HG03039 (cell line): ENCODE data around the gene ACKR3.

Experiments
- ATAC-seq: cut with Tn5 transposase; IDR thresholded peaks from one replicate; pipeline ENCODE4 v1.9.1; 2021; ENCODE audit warnings: mild to moderate bottlenecking, moderate library complexity; ENCODE audit not compliant: unreplicated experiment

ACKR3 gene

GRCh38 chr2:236568068-236568921 lies 1.3 kb upstream of the ACKR3 start:
- ATAC-seq = peak; percentile 42

- ATAC-seq = no peak
Measured at GRCh38 chr2:236568922-236569572, 578 bp upstream of the ACKR3 start.

- no peak for ATAC-seq
Measured at GRCh38 chr2:236570081-236570868, 650 bp downstream of the ACKR3 start.

- ATAC-seq = no peak
Measured at GRCh38 chr2:236571145-236571544, 1.5 kb downstream of the ACKR3 start.

DNA sequence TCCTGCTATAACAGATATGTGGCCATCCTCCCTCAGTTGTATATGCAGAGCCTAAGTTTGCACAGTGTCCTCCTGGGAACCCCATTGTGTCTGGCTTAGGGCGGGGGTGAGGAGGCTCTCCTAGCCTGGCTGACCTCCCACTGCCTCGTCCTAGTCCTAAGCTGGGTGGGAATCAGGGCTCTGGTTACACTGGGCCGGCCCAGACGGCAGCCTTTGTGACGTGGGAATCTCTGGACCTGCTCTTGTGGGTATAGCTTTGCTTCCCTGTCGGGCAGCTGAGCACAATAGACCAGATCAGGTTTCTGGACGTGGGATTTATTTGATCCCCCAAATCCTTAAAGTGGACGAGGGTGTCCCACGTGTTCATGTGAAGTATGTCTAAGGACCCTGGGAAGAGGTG lies 2.9 kb downstream of the ACKR3 start:
- no peak for ATAC-seq

GRCh38 chr2:236573066-236573929 lies 3.7 kb downstream of the ACKR3 start:
- ATAC-seq = no peak

- ATAC-seq = no peak
Measured at GRCh38 chr2:236574000-236574399, 4.4 kb downstream of the ACKR3 start.

DNA sequence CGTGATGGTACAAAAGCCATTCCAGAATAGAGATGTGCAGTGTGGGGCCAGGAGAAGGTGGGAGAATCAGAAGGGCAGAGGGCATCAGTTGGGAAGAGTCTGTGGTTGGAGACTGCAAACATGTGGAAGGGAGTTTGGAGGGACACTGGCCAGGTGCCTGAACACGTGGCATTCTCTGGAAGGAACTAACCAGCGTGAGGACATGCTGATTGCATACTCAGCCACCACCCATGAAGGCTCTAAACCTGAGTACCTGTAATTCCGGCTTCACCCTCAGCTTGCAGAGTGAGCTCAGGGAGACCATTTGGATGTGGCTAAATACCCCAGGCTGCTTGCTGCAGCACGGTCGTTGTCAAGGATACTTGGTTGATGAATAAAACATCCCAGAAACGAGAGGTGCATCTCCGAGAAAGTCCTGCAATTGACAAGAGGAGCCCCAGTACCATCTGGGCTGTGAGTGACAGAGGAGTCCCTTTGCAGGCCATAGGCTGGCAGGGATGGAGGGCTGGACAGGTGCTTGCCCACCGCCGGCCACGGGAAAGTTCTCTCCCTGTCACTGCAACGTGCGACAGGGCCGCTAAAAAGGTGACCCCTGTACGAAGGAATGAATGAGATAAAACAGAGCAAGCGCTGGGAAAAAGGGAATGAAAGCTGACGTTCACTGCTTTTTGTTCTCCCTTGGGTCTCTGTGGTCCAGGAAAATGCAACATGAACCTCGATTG lies 5.0 kb downstream of the ACKR3 start:
- no peak for ATAC-seq

- no peak for ATAC-seq
Measured at GRCh38 chr2:236575510-236575909, 5.9 kb downstream of the ACKR3 start.

GRCh38 chr2:236576087-236576486 lies 6.5 kb downstream of the ACKR3 start:
- ATAC-seq = no peak

DNA sequence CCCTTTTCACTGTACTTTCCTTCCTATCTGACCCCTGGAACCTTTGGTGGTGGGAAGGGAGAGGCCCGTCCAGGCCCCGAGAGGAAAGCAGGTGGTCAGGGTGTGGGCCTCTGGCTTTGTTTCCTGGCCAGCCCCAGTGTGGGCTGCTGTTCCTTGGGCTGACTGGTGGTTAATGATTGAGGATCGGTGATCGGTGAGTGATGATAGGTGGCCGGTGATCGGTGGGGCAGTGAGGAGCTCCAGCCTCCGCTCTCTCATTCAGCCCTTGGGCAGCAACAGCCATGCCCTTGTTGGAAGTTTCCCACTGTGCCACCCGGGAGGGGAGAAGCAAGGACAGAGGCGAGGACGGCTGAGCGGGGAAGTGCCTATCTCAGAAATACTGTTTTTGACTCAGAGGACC lies 7.3 kb downstream of the ACKR3 start:
- ATAC-seq = no peak

- ATAC-seq = no peak
Measured at GRCh38 chr2:236577481-236578410, 8.1 kb downstream of the ACKR3 start.

DNA sequence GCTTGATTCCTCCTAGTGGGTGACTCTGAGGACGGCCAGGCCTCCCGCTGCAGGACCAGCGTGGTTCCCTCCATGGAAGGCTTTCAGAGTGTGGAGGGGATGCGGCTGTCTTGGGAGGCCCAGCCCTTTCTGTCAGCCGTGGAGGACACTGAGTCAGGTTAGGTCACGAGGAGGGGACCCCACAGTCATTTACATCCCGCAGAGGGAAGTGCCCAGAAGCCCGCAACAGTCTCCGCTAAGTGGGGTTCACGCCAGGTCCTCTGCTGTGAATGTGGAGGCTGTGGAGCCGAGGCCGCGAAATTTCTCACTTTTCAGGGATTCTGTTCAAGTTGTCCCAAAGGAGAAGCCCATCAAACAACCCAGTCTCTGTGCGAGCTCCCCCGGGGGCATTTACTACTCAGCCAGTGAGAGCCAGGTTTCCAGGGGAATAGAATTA lies 8.8 kb downstream of the ACKR3 start:
- no peak for ATAC-seq

DNA sequence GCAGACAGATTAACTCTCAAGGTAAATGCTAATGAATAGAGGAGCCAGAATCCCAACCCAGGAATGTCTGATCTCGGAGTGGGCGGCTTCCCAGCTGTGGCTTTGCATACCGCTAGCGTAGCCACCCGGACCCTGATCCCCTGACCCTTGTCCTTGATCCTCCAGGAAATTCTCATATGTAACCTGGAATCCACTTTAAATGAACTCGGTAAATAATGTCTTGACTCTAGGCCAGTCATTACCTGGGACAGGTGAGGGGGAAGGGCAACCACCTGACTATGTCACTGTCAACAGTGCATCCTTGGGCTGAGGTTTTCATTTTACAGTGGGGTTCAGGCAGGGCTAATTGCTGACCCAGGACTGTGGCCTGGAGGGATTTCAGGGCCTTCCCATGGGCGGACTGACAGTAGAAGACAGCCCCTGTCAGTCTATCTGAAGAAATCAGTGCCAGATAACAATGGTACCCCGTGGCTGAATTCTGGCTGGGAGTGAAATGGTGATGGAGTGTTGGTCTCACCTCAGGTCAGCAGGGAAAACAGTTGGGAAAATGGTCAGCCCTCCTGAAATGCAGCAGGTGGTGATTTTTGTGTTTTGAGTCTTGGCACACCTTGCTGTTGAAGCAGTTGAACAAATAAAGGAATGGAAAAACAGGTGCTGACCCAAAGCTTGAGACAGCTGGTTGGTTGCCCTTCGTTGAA lies 9.6 kb downstream of the ACKR3 start:
- no peak for ATAC-seq

- no peak for ATAC-seq
Measured at GRCh38 chr2:236579746-236580315, 10.2 kb downstream of the ACKR3 start.

DNA sequence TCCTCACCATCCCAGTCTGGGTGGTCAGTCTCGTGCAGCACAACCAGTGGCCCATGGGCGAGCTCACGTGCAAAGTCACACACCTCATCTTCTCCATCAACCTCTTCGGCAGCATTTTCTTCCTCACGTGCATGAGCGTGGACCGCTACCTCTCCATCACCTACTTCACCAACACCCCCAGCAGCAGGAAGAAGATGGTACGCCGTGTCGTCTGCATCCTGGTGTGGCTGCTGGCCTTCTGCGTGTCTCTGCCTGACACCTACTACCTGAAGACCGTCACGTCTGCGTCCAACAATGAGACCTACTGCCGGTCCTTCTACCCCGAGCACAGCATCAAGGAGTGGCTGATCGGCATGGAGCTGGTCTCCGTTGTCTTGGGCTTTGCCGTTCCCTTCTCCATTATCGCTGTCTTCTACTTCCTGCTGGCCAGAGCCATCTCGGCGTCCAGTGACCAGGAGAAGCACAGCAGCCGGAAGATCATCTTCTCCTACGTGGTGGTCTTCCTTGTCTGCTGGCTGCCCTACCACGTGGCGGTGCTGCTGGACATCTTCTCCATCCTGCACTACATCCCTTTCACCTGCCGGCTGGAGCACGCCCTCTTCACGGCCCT lies 11.2 kb downstream of the ACKR3 start:
- no peak for ATAC-seq

- no peak for ATAC-seq
Measured at GRCh38 chr2:236581546-236581945, 11.9 kb downstream of the ACKR3 start.

GRCh38 chr2:236582968-236583367 lies 13.3 kb downstream of the ACKR3 start:
- no peak for ATAC-seq
